Right atrium auricular region (tissue), 2 donors: ENCODE results near the gene ACP5. TPM values are rescaled to one million over a fixed set of nuclear protein-coding genes. Genes with fewer than 3 reads are reported as not detected.
"Not testable (repeated sequence)": the region's sequence is repeated elsewhere in the genome, so short reads cannot be mapped to it uniquely, and the experiment has no call there.

ENCODE experiments used
- DNase-seq: peaks from one replicate; pipeline ENCODE4 v3.0.0-alpha.2; 2019; ENCODE audit warnings: low spot score
- H3K27ac ChIP-seq, 2 donors: fragments of 200-600 bp; sonication (generic); 1 replicate in 1 of 2; 2 replicates in 1 of 2; pipeline ENCODE4 v1.5.1; 2016 to 2019
- H3K27me3 ChIP-seq, 2 donors: fragments of 200-600 bp; sonication (generic); one replicate each; pipeline versions ENCODE4 v1.5.1 to v1.6.0; 2017 to 2019
- H3K36me3 ChIP-seq: fragments of 200-600 bp; sonication (generic); one replicate; pipeline ENCODE4 v1.5.1; 2016
- H3K4me1 ChIP-seq, 2 donors: fragments of 200-600 bp; sonication (generic); one replicate each; pipeline versions ENCODE4 v1.5.1 to v1.6.0; 2017 to 2019
- H3K4me3 ChIP-seq, 2 donors: fragments of 200-600 bp; sonication (generic); 1 replicate in 1 of 2; 2 replicates in 1 of 2; pipeline ENCODE4 v1.5.1; 2017 to 2019; ENCODE audit warnings: mild to moderate bottlenecking in 1 of 2, moderate library complexity in 1 of 2
- H3K9me3 ChIP-seq, 2 donors: fragments of 200-600 bp; sonication (generic); one replicate each; pipeline ENCODE4 v1.5.1; 2019
- CTCF ChIP-seq, 2 donors: fragments of 200-600 bp; sonication (generic); IDR thresholded peaks; one replicate each; pipeline ENCODE4 v1.5.1; 2019; ENCODE audit warnings: antibody characterized with exemption in 2 of 2
- total RNA-seq, 2 donors: library from RNA; depleted of rRNA; stranded (reverse); fragments of >200 nt; gene quantifications; one replicate each; pipeline ENCODE4 v1.1.0, GENCODE V29; 2016

The ACP5 gene
- total RNA-seq = 1 to 10 TPM; 3.2 to 3.6 TPM

DNA sequence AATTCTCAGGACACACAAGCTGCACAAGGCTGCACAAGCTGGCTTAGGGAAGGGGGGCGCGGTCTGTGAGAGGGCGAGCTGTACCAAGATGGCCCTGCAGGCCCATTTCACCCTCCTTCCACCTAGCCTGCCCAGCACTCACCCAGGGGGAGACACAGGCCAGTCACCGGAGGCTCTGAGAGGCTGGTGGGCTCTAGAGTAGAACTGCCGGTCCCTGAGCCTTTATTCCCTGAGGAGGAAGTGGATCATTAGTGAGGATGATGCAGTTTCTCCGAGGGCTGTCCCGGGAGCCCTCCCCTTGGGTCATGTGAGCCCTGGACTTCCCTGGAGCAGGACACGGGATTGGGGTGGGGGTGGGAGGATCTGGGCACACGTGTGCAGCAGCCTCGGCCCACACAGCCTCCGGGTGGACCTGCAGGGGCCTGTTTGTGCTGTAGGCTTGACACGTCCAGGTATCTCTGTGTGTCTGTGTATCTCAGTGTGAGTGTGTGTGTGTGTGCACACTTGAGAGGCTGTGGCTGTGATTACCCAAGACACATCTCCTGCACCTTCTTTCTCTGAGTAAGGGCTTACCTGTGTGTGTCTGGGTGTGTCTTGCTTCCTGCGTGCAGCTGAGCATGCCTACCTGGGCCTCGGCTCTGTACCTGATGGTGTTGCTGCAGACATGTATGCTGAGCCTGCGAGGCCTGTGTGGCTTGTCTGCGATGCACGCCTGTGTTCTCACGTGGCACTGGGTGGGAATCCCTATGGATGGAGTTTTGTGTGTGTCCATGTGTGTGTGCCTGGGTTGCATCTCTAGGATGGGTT lies at the start of gene ACP5:
Gene ACP5 (minus strand): TSS at position 195 of the 807 bp plus-strand sequence. CDS start 328 bp downstream, outside the sequence.
- no peak for DNase-seq
- Histone ChIP-seq H3K9me3 (no peaks in the 10 kb centered on the region), H3K4me3 (peak within 1 kb of the TSS; percentile 14 to 38), H3K27ac (peak within 1 kb of the TSS in 1 of 2 donors; percentile 16), H3K36me3 (no peaks in the 10 kb centered on the region), H3K27me3 (no peaks in the 10 kb centered on the region), H3K4me1 (peaks cover 0 to 13% of the 10 kb centered on the region in 2 donors)
- no peak for TF ChIP-seq CTCF (IDR thresholded peaks at IDR 0.05)

- H3K9me3 ChIP-seq = no peaks in the 10 kb centered on the region
- no peak overlapping the region for H3K4me3 ChIP-seq
- no peak for DNase-seq
- no peak overlapping the region for H3K27ac ChIP-seq
- TF ChIP-seq CTCF (IDR thresholded peaks at IDR 0.05) = no peak
- no peaks in the 10 kb centered on the region for H3K36me3 ChIP-seq
- no peaks in the 10 kb centered on the region for H3K27me3 ChIP-seq
- H3K4me1 ChIP-seq = peaks cover 0 to 14% of the 10 kb centered on the region in 2 donors
These were observed 48.8 kb upstream of the ACP5 start for GRCh38 chr19:11626252-11626651.

- no peak for DNase-seq
- Histone ChIP-seq H3K9me3 (no peaks in the 10 kb centered on the region), H3K27ac (peak overlapping the region; percentile 9 to 45), H3K27me3 (no peaks in the 10 kb centered on the region), H3K4me3 (peak overlapping the region in 1 of 2 donors; percentile 51), H3K36me3 (peaks cover 15% of the 10 kb centered on the region), H3K4me1 (peaks cover 0 to 14% of the 10 kb centered on the region in 2 donors)
- TF ChIP-seq CTCF (IDR thresholded peaks at IDR 0.05) = no peak
These were observed 46.6 kb upstream of the ACP5 start for GRCh38 chr19:11624069-11624463.

- not testable (repeated sequence) for H3K4me3 ChIP-seq, DNase-seq, H3K27me3 ChIP-seq, H3K27ac ChIP-seq
- Histone ChIP-seq H3K4me1 (peaks cover 0 to 14% of the 10 kb centered on the region in 2 donors), H3K36me3 (peaks cover 31% of the 10 kb centered on the region), H3K9me3 (peaks cover 8 to 11% of the 10 kb centered on the region in 2 donors)
These were observed 45.0 kb upstream of the ACP5 start for GRCh38 chr19:11622401-11622800.

- no peaks in the 10 kb centered on the region for H3K27me3 ChIP-seq
- H3K4me3 ChIP-seq = no peak overlapping the region
- H3K9me3 ChIP-seq = peaks cover 13 to 20% of the 10 kb centered on the region in 2 donors
- H3K4me1 ChIP-seq = peaks cover 0 to 14% of the 10 kb centered on the region in 2 donors
- TF ChIP-seq CTCF (IDR thresholded peaks at IDR 0.05) = no peak
- no peak overlapping the region for H3K27ac ChIP-seq
- DNase-seq = no peak
- H3K36me3 ChIP-seq = peaks cover 49% of the 10 kb centered on the region
These were observed 43.1 kb upstream of the ACP5 start for GRCh38 chr19:11620553-11620952.

GRCh38 chr19:11617180-11618062 lies 40.0 kb upstream of the ACP5 start:
- Histone ChIP-seq H3K27me3 (no peaks in the 10 kb centered on the region), H3K9me3 (peaks cover 13 to 20% of the 10 kb centered on the region in 2 donors), H3K27ac (no peak overlapping the region), H3K36me3 (peaks cover 66% of the 10 kb centered on the region), H3K4me3 (no peak overlapping the region), H3K4me1 (no peaks in the 10 kb centered on the region)
- DNase-seq = no peak
- TF ChIP-seq CTCF (IDR thresholded peaks at IDR 0.05) = no peak
